Natural killer cell (primary cell): Measurements from ENCODE around the gene ZNF8. TPM values are rescaled to one million over a fixed set of nuclear protein-coding genes. Genes with fewer than 3 reads are reported as not detected.

Experiments
- ATAC-seq, 3 donors: fragments of 150-1000 bp in 2 of 3; fragments of 200-7000 bp in 1 of 3; cut with Tn5 transposase; 1 replicate in 1 of 3; 2 replicates in 2 of 3; pipeline ENCODE4 v1.10.0; 2021; ENCODE audit warnings: mild to moderate bottlenecking in 2 of 3, moderate library complexity in 2 of 3
- DNase-seq, 2 donors: peaks; one replicate each; pipeline versions ENCODE4 v3.0.0 to v3.0.0-alpha.2; 2013 to 2021; ENCODE audit warnings: mixed read lengths in 1 of 2
- H3K27ac ChIP-seq: one replicate; pipeline ENCODE4 v1.5.1; 2013; ENCODE audit warnings: mild to moderate bottlenecking, low read length
- H3K27me3 ChIP-seq: one replicate; pipeline ENCODE4 v1.6.1; 2013; ENCODE audit warnings: low read length; ENCODE audit not compliant: control insufficient read depth, insufficient read depth
- H3K36me3 ChIP-seq: one replicate; pipeline ENCODE4 v1.6.1; 2013; ENCODE audit warnings: low read length; ENCODE audit not compliant: control insufficient read depth, insufficient read depth
- H3K4me1 ChIP-seq: one replicate; pipeline ENCODE4 v1.6.1; 2013; ENCODE audit warnings: low read length; ENCODE audit not compliant: control insufficient read depth, insufficient read depth
- H3K4me3 ChIP-seq: one replicate; pipeline ENCODE4 v1.5.1; 2013; ENCODE audit warnings: low read length
- H3K9me3 ChIP-seq: one replicate; pipeline ENCODE4 v1.6.1; 2013; ENCODE audit warnings: low read length; ENCODE audit not compliant: control insufficient read depth, insufficient read depth
- H3K27ac Mint-ChIP-seq, 2 donors: one replicate each; pipeline ENCODE4 v1.8.0; 2022; ENCODE audit warnings: mild to moderate bottlenecking in 2 of 2, mixed read lengths in 2 of 2, moderate library complexity in 1 of 2
- H3K27me3 Mint-ChIP-seq, 2 donors: one replicate each; pipeline ENCODE4 v1.8.0; 2022; ENCODE audit warnings: low read depth in 2 of 2, mixed read lengths in 2 of 2
- H3K36me3 Mint-ChIP-seq: one replicate; pipeline ENCODE4 v1.8.0; 2022; ENCODE audit warnings: mixed read lengths
- H3K4me1 Mint-ChIP-seq, 2 donors: one replicate each; pipeline ENCODE4 v1.8.0; 2022; ENCODE audit warnings: mixed read lengths in 2 of 2
- H3K4me3 Mint-ChIP-seq: one replicate; pipeline ENCODE4 v1.8.0; 2022; ENCODE audit warnings: mild to moderate bottlenecking, moderate library complexity, mixed read lengths
- H3K9me3 Mint-ChIP-seq, 2 donors: one replicate each; pipeline ENCODE4 v1.8.0; 2022; ENCODE audit warnings: mixed read lengths in 2 of 2
- CTCF ChIP-seq: fragments of 200-600 bp; IDR thresholded peaks from one replicate; pipeline ENCODE4 v1.8.0; 2022; ENCODE audit warnings: antibody characterized with exemption
- WGBS: methylation state at CpG from one replicate; pipeline ENCODE4 v1.1.7; 2013; ENCODE audit warnings: missing lambda C conversion rate; ENCODE audit not compliant: insufficient coverage; 5-methylcytosine and 5-hydroxymethylcytosine counted together
- intact Hi-C: fragments of 100-400 bp; cut with micrococcal nuclease; formaldehyde crosslinking; loops from one replicate; pipeline ENCODE4 v1.14.2; 2022
- total RNA-seq, 4 donors: library from RNA; stranded (reverse); fragments of 120-200 nt in 1 of 4; gene quantifications; one replicate each; pipeline versions ENCODE4 v1.2.3 to v1.2.4, GENCODE V29; 2013 to 2022

ZNF8 gene
- total RNA-seq, 3 donors from 2014 or later (not counting 1 experiment from before 2014, with no cell fraction given): 6.4 to 8.7 (median 7.7) TPM

- DNase-seq (no peak), ATAC-seq (peak in 1 of 3 donors; percentile 1)
- peaks cover 13% of the 10 kb centered on the region for H3K4me1 ChIP-seq
- H3K4me3 ChIP-seq: peak overlapping the region; percentile 94
- no peaks in the 10 kb centered on the region for H3K27me3 ChIP-seq
- Mint-ChIP-seq H3K36me3 (peaks cover 6% of the 10 kb centered on the region), H3K4me3 (peak overlapping the region; percentile 96), H3K4me1 (peaks cover 30 to 40% of the 10 kb centered on the region in 2 donors), H3K27me3 (no peaks in the 10 kb centered on the region), H3K9me3 (no peaks in the 10 kb centered on the region), H3K27ac (peak overlapping the region; percentile 94 to 99)
- no peak for TF ChIP-seq CTCF
- H3K9me3 ChIP-seq: peaks cover 18% of the 10 kb centered on the region
- intact Hi-C loops: loop anchor here (1.0 to 2.0 kb wide), 3 partner anchors 27 to 95 kb away; partner anchors contain the start of genes ERVK3-1 and ZNF274
- peak overlapping the region; percentile 79 for H3K27ac ChIP-seq
- H3K36me3 ChIP-seq: peaks cover 9% of the 10 kb centered on the region
- WGBS: 43% methylated on average over 25 of the region's 25 CpGs
These were observed 811 bp upstream of the ZNF8 start for GRCh38 chr19:58277748-58278540.

- peak overlapping the region; percentile 96 for H3K4me3 Mint-ChIP-seq
These were observed 528 bp downstream of the ZNF8 start for GRCh38 chr19:58279042-58279924.

GRCh38 chr19:58279925-58280316 is 1.2 kb downstream of the ZNF8 start:
- Mint-ChIP-seq H3K4me3 (peak overlapping the region; percentile 96), H3K9me3 (no peaks in the 10 kb centered on the region), H3K27me3 (no peaks in the 10 kb centered on the region), H3K27ac (peak overlapping the region; percentile 94 to 99), H3K36me3 (peaks cover 5% of the 10 kb centered on the region), H3K4me1 (peaks cover 30 to 40% of the 10 kb centered on the region in 2 donors)
- intact Hi-C loops: loop anchor here (2.0 kb wide), 1 partner anchor 97 kb away; the partner anchor contains the start of gene ZNF274
- no peak for ATAC-seq
- no peak overlapping the region for H3K4me3 ChIP-seq
- no peak for DNase-seq
- H3K36me3 ChIP-seq: peaks cover 3% of the 10 kb centered on the region
- no peak overlapping the region for H3K27ac ChIP-seq
- 85% methylated on average over 4 of the region's 4 CpGs for WGBS
- peaks cover 13% of the 10 kb centered on the region for H3K4me1 ChIP-seq
- peaks cover 6% of the 10 kb centered on the region for H3K9me3 ChIP-seq
- no peak for TF ChIP-seq CTCF
- no peaks in the 10 kb centered on the region for H3K27me3 ChIP-seq

More at GRCh38 chr19:58279042-58279924, 528 bp downstream of the ZNF8 start:
- Histone ChIP-seq H3K9me3 (peaks cover 9% of the 10 kb centered on the region), H3K4me3 (peak overlapping the region; percentile 94), H3K27me3 (no peaks in the 10 kb centered on the region), H3K4me1 (peaks cover 13% of the 10 kb centered on the region), H3K27ac (peak overlapping the region; percentile 75), H3K36me3 (peaks cover 6% of the 10 kb centered on the region)
- ATAC-seq (peak in 1 of 3 donors; percentile 1), DNase-seq (peak in 1 of 2 donors; percentile 50)
- Mint-ChIP-seq H3K27me3 (no peaks in the 10 kb centered on the region), H3K4me1 (peaks cover 30 to 40% of the 10 kb centered on the region in 2 donors), H3K36me3 (peaks cover 6% of the 10 kb centered on the region), H3K9me3 (no peaks in the 10 kb centered on the region), H3K27ac (peak overlapping the region; percentile 94 to 99)
- 3% methylated on average over 59 of the region's 60 CpGs for WGBS
- intact Hi-C loops: loop anchor here (2.0 kb wide), 1 partner anchor 96 kb away; the partner anchor contains the start of gene ZNF274
- TF ChIP-seq CTCF: no peak
